CD4-positive, alpha-beta T cell treated with Interleukin-2 at 100 ng/mL for 4 hours (primary cell): ENCODE measurements around the gene GPHN.

ENCODE experiments used
- DNase-seq: peaks from one replicate; pipeline ENCODE4 v3.0.0-alpha.2; 2020; ENCODE audit warnings: low spot score

GPHN gene

GRCh38 chr14:66507722-66508546 is at the start of gene GPHN:
GPHN (plus strand) TSS chr14:66508147.
- peak; percentile 90 for DNase-seq

- DNase-seq: no peak
Measured at GRCh38 chr14:66459603-66460002, 48.3 kb upstream of the GPHN start.

GRCh38 chr14:66464261-66464660 is 43.7 kb upstream of the GPHN start:
- no peak for DNase-seq

- no peak for DNase-seq
Measured at GRCh38 chr14:66468778-66469367, 39.1 kb upstream of the GPHN start.

- no peak for DNase-seq
Measured at GRCh38 chr14:66471584-66471983, 36.4 kb upstream of the GPHN start.

- DNase-seq: no peak
Measured at GRCh38 chr14:66472251-66472650, 35.7 kb upstream of the GPHN start.

- DNase-seq: no peak
Measured at GRCh38 chr14:66473223-66473622, 34.7 kb upstream of the GPHN start.

GRCh38 chr14:66476964-66477363 is 31.0 kb upstream of the GPHN start:
- no peak for DNase-seq

GRCh38 chr14:66477567-66477966 is 30.4 kb upstream of the GPHN start:
- DNase-seq: no peak

GRCh38 chr14:66482873-66483272 is 25.1 kb upstream of the GPHN start:
- DNase-seq: no peak

GRCh38 chr14:66483322-66483721 is 24.6 kb upstream of the GPHN start:
- DNase-seq: no peak

GRCh38 chr14:66485029-66485428 is 22.9 kb upstream of the GPHN start:
- DNase-seq: no peak

GRCh38 chr14:66485910-66486421 is 22.0 kb upstream of the GPHN start, which contains the start of gene CCDC196:
CCDC196 (plus strand) TSS chr14:66486371; CDS start chr14:66486503, 132 bp downstream.
- DNase-seq: no peak

- DNase-seq: no peak
Measured at GRCh38 chr14:66487164-66487563, 20.8 kb upstream of the GPHN start.

- DNase-seq: no peak
Measured at GRCh38 chr14:66490143-66491111, 17.5 kb upstream of the GPHN start.

GRCh38 chr14:66493750-66494149 is 14.2 kb upstream of the GPHN start:
- no peak for DNase-seq

- peak; percentile 53 for DNase-seq
Measured at GRCh38 chr14:66495218-66496098, 12.5 kb upstream of the GPHN start.

- DNase-seq: no peak
Measured at GRCh38 chr14:66496188-66496807, 11.6 kb upstream of the GPHN start.

GRCh38 chr14:66496911-66497310 is 11.0 kb upstream of the GPHN start:
- no peak for DNase-seq

- DNase-seq: no peak
Measured at GRCh38 chr14:66498311-66498710, 9.6 kb upstream of the GPHN start.

GRCh38 chr14:66501592-66501991 is 6.4 kb upstream of the GPHN start:
- no peak for DNase-seq
